Fibroblast of lung (primary cell): ENCODE measurements around the gene TUBB3. TPM values are rescaled to one million over a fixed set of nuclear protein-coding genes. Genes with fewer than 3 reads are reported as not detected.
"Not testable (repeated sequence)": the region's sequence is repeated elsewhere in the genome, so short reads cannot be mapped to it uniquely, and the experiment has no call there.

ENCODE experiments used
- DNase-seq, 2 donors: peaks; one replicate each; pipeline versions ENCODE4 v3.0.0 to v3.0.0-alpha.2; 2010; ENCODE audit warnings: low read depth in 2 of 2
- H2AFZ ChIP-seq: 2 replicates; pipeline ENCODE4 v1.5.1; 2012; ENCODE audit warnings: low read length, control low read depth, inconsistent platforms
- H3K27ac ChIP-seq: 2 replicates; pipeline ENCODE4 v1.5.1; 2011; ENCODE audit warnings: low read length, control low read depth; ENCODE audit not compliant: insufficient read depth
- H3K27me3 ChIP-seq: 2 replicates; pipeline ENCODE4 v1.5.1; 2011; ENCODE audit warnings: mild to moderate bottlenecking, low read length; ENCODE audit not compliant: control insufficient read depth, insufficient read depth
- H3K36me3 ChIP-seq: 2 replicates; pipeline ENCODE4 v1.5.1; 2011; ENCODE audit warnings: low read length; ENCODE audit not compliant: control insufficient read depth, insufficient read depth
- H3K4me1 ChIP-seq: 2 replicates; pipeline ENCODE4 v1.5.1; 2011; ENCODE audit warnings: low read length; ENCODE audit not compliant: control insufficient read depth, insufficient read depth; ENCODE audit errors: extremely low read depth
- H3K4me2 ChIP-seq: 2 replicates; pipeline ENCODE4 v1.5.1; 2011; ENCODE audit warnings: low read length, control low read depth; ENCODE audit not compliant: insufficient read depth; ENCODE audit errors: extremely low read depth
- H3K4me3 ChIP-seq, 4 experiments: fragments of 200-600 bp in 1 of 4; sonication (generic) in 1 of 4; replicated peaks in 1 of 4; 2 replicates each; pipeline ENCODE4 v1.5.1; 2011 to 2016; ENCODE audit warnings: low read length in 4 of 4, low read depth in 3 of 4, mild to moderate bottlenecking in 3 of 4, control low read depth in 2 of 4, inconsistent platforms in 1 of 4, mixed read lengths in 1 of 4; ENCODE audit not compliant: insufficient read depth in 1 of 4; ENCODE audit errors: control extremely low read depth in 1 of 4
- H3K79me2 ChIP-seq: 2 replicates; pipeline ENCODE4 v1.5.1; 2012; ENCODE audit warnings: mild to moderate bottlenecking, low read length, inconsistent platforms; ENCODE audit not compliant: control insufficient read depth, insufficient read depth
- H3K9ac ChIP-seq: 2 replicates; pipeline ENCODE4 v1.5.1; 2011; ENCODE audit warnings: mild to moderate bottlenecking, low read length, control low read depth; ENCODE audit not compliant: insufficient read depth
- H3K9me3 ChIP-seq: 2 replicates; pipeline ENCODE4 v1.5.1; 2012; ENCODE audit warnings: low read depth, low read length; ENCODE audit not compliant: control insufficient read depth, insufficient read depth
- H4K20me1 ChIP-seq: 2 replicates; pipeline ENCODE4 v1.5.1; 2011; ENCODE audit warnings: low read length; ENCODE audit not compliant: control insufficient read depth, insufficient read depth; ENCODE audit errors: extremely low read depth
- EZH2 ChIP-seq: IDR thresholded peaks from 2 replicates; pipeline ENCODE4 v1.5.1; 2012; ENCODE audit warnings: low read length, control low read depth, mild to moderate bottlenecking; ENCODE audit errors: missing control alignments
- polyA plus RNA-seq, 2 donors: library from polyadenylated mRNA; depleted of rRNA in 1 of 2; stranded (reverse) in 1 of 2; unstranded in 1 of 2; fragments of >200 nt; gene quantifications; 2 replicates each; pipeline ENCODE4 v1.2.1, GENCODE V29; 2011 to 2012; ENCODE audit warnings: missing spikeins in 1 of 2
- total RNA-seq: library from RNA; depleted of rRNA; stranded (reverse); fragments of >200 nt; gene quantifications from 2 replicates; pipeline ENCODE4 v1.2.1, GENCODE V29; 2014
- TF ChIP-seq, protein P1 (sequence below), 2 donors: IDR thresholded peaks in 1 of 2; conservative IDR thresholded peaks in 1 of 2; 1 replicate in 1 of 2; 2 replicates in 1 of 2; pipeline ENCODE4 v1.5.1; 2011 to 2012; ENCODE audit warnings: low read length in 2 of 2, control low read depth in 1 of 2, inconsistent platforms in 1 of 2, low read depth in 1 of 2, mild to moderate bottlenecking in 1 of 2

The TUBB3 gene
- total and polyA plus RNA-seq, 2 donors (not counting 1 experiment from before 2014, with no cell fraction given): 134 to 294 TPM

DNA sequence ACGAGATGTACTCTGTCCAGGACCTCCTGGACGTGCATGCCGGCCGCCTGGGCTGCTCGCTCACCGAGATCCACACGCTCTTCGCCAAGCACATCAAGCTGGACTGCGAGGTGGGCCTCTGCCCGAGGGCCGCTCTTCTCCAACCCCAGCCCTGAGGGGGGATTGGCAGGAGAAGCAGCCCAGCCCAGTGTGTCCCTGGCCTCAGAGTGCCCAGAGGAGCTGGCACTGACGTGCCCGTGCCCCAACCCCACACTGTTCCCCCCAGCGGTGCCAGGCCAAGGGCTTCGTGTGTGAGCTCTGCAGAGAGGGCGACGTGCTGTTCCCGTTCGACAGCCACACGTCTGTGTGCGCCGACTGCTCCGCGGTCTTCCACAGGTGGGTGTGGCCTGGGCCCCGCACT, 41.1 kb downstream of the TUBB3 start:
- Histone ChIP-seq H3K4me3 (no peak overlapping the region), H3K4me2 (no peak overlapping the region), H3K27ac (no peak overlapping the region), H3K79me2 (no peaks in the 10 kb centered on the region), H2AFZ (no peak overlapping the region), H4K20me1 (no peaks in the 10 kb centered on the region), H3K9ac (no peak overlapping the region), H3K4me1 (no peaks in the 10 kb centered on the region), H3K36me3 (peaks cover 9% of the 10 kb centered on the region), H3K27me3 (no peaks in the 10 kb centered on the region), H3K9me3 (no peaks in the 10 kb centered on the region)
- no peak for TF ChIP-seq EZH2
- TF ChIP-seq, protein P1, sequence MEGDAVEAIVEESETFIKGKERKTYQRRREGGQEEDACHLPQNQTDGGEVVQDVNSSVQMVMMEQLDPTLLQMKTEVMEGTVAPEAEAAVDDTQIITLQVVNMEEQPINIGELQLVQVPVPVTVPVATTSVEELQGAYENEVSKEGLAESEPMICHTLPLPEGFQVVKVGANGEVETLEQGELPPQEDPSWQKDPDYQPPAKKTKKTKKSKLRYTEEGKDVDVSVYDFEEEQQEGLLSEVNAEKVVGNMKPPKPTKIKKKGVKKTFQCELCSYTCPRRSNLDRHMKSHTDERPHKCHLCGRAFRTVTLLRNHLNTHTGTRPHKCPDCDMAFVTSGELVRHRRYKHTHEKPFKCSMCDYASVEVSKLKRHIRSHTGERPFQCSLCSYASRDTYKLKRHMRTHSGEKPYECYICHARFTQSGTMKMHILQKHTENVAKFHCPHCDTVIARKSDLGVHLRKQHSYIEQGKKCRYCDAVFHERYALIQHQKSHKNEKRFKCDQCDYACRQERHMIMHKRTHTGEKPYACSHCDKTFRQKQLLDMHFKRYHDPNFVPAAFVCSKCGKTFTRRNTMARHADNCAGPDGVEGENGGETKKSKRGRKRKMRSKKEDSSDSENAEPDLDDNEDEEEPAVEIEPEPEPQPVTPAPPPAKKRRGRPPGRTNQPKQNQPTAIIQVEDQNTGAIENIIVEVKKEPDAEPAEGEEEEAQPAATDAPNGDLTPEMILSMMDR (conservative IDR thresholded peaks at IDR 0.05 in 1 of 2, IDR thresholded peaks at IDR 0.05 in 1 of 2; ENCODE audit: low read depth in 1 of 2, low read length in 2 of 2): no peak
- DNase-seq: no peak

DNA sequence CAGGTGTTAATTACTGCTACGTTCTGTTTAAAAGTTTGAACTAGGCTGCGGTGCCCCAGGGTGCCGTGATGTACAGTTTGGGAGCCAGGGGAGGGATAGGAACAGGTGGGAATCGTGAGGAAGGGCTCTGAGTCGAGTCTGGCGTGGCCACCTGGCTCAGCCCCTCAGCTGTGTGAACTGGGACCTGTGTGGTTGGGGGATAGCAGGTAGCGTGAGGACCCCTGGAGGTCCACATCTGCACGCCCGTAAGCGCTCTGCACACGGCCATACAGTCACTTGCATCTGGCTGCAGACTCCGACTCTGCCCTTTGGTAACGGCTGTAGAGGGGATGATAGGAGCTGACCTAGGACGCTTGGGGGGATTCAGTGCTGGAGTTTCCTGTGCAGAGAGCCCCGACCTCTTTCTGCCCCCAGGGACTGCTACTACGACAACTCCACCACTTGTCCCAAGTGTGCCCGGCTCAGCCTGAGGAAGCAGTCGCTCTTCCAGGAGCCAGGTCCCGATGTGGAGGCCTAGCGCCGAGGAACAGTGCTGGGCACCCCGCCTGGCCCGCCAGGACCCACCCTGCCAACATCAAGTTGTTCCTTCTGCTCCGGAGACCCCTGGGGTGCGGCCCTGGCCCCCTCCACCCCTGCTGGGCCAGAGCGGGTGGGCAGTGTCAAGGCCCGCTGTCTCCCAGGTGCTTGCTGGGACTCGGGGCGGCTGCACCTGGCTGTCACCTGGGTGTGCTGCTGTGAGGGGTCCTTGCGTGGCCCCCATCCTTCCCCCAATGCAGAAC, 42.5 kb downstream of the TUBB3 start:
- no peak for DNase-seq
- no peaks in the 10 kb centered on the region for H3K79me2 ChIP-seq
- no peak overlapping the region for H2AFZ ChIP-seq
- no peak overlapping the region for H3K4me3 ChIP-seq
- peaks cover 5% of the 10 kb centered on the region for H3K36me3 ChIP-seq
- no peak overlapping the region for H3K9ac ChIP-seq
- H3K27me3 ChIP-seq: no peaks in the 10 kb centered on the region
- no peak overlapping the region for H3K4me2 ChIP-seq
- TF ChIP-seq EZH2: no peak
- TF ChIP-seq, protein P1 (conservative IDR thresholded peaks at IDR 0.05 in 1 of 2, IDR thresholded peaks at IDR 0.05 in 1 of 2; ENCODE audit: low read depth in 1 of 2, low read length in 2 of 2): no peak
- H3K27ac ChIP-seq: no peak overlapping the region
- no peaks in the 10 kb centered on the region for H3K9me3 ChIP-seq
- no peaks in the 10 kb centered on the region for H4K20me1 ChIP-seq
- no peaks in the 10 kb centered on the region for H3K4me1 ChIP-seq

DNA sequence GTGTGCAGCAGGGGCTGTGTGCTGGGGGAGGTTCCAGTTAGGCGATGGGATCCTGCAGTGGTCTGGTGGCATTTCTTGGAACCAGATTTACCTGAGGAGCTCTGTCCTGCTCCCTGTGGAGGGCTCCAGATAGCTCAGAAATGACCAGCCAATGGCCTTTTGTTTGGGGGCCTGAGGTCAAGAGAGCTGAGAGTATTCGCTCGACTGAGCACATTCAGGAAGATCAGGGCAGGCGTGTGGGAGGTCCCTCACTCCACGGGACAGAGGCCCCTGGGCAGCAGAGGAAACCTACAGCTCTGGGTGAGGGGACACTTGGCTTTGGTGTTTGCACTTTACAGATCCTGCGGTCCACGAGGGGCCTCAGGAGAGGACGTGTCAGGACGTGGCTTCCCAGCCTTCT, 43.6 kb downstream of the TUBB3 start:
- Histone ChIP-seq H2AFZ (no peak overlapping the region), H4K20me1 (no peaks in the 10 kb centered on the region), H3K4me2 (no peak overlapping the region), H3K79me2 (peaks cover 8% of the 10 kb centered on the region), H3K27me3 (no peaks in the 10 kb centered on the region), H3K27ac (no peak overlapping the region), H3K9ac (no peak overlapping the region), H3K36me3 (peaks cover 4% of the 10 kb centered on the region), H3K4me1 (peaks cover 2% of the 10 kb centered on the region), H3K9me3 (no peaks in the 10 kb centered on the region), H3K4me3 (no peak overlapping the region)
- TF ChIP-seq, protein P1 (conservative IDR thresholded peaks at IDR 0.05 in 1 of 2, IDR thresholded peaks at IDR 0.05 in 1 of 2; ENCODE audit: low read depth in 1 of 2, low read length in 2 of 2): no peak
- TF ChIP-seq EZH2: no peak
- DNase-seq: no peak

DNA sequence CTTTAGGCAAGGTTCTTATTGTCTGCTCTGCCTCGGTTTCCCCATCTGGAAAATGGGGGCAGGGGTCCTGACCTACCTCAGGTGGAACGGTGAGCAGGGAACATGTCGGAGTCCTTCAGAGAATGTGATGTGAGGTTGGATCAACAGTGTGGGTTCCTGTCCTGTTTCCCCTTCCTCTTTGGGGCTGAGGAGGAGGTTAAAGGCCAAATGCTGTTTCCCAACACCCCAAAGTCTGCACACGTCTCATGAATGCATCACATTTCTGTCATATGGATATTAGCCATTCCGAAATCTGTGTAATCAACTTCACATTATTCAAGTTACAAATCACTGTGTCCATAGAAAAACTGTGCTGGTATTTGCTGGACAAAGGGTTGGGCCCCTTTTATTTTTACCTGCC, 44.3 kb downstream of the TUBB3 start:
- not testable (repeated sequence) for H3K36me3 ChIP-seq, H3K9me3 ChIP-seq, H3K9ac ChIP-seq, H3K4me1 ChIP-seq, H4K20me1 ChIP-seq, H3K27me3 ChIP-seq, H2AFZ ChIP-seq, H3K4me2 ChIP-seq, H3K79me2 ChIP-seq, H3K4me3 ChIP-seq, H3K27ac ChIP-seq, DNase-seq
